A673 (cell line): ENCODE data around the gene ZNF76. TPM values are rescaled to one million over a fixed set of nuclear protein-coding genes. Genes with fewer than 3 reads are reported as not detected.

Source experiments
- BruUV-seq: library from RNA; stranded (reverse); fragments of 400-500 nt; replicated peaks from 2 replicates; lab custom pipeline; 2021; lab: Mats Ljungman, UMichigan
- CTCF ChIA-PET: fragments of 300-600 bp; sonication (Branson Sonifier 250); formaldehyde crosslinking; loops from one replicate; lab custom pipeline; 2022; ENCODE audit warnings: antibody characterized with exemption; lab: Charles Lee
- POLR2A ChIA-PET: fragments of 300-600 bp; sonication (Branson Sonifier 250); formaldehyde crosslinking; loops from one replicate; lab custom pipeline; 2022; ENCODE audit warnings: antibody characterized with exemption; ENCODE audit not compliant: low non-redundant PET; lab: Charles Lee
- DNase-seq: peaks from one replicate; pipeline ENCODE4 v3.0.0-alpha.2; 2015; ENCODE audit warnings: low spot score
- H3K27ac ChIP-seq: fragments of 200-600 bp; sonication (generic); 2 replicates; pipeline ENCODE4 v1.5.1; 2016; ENCODE audit warnings: mixed run types, low read depth, mild to moderate bottlenecking, mixed read lengths, antibody characterized with exemption, low read length; ENCODE audit not compliant: poor library complexity, severe bottlenecking
- H3K27me3 ChIP-seq: fragments of 200-600 bp; sonication (generic); replicated peaks from 2 replicates; pipeline ENCODE4 v1.6.1; 2017; ENCODE audit warnings: mixed run types, low read depth, mild to moderate bottlenecking, mixed read lengths, antibody characterized with exemption, low read length; ENCODE audit not compliant: insufficient read depth, poor library complexity
- H3K36me3 ChIP-seq: fragments of 200-600 bp; sonication (generic); 2 replicates; pipeline ENCODE4 v1.6.1; 2016; ENCODE audit warnings: mixed run types, mild to moderate bottlenecking, mixed read lengths, antibody characterized with exemption, low read length; ENCODE audit not compliant: insufficient read depth, poor library complexity, severe bottlenecking
- H3K4me1 ChIP-seq: fragments of 200-600 bp; sonication (generic); 2 replicates; pipeline ENCODE4 v1.6.1; 2017; ENCODE audit warnings: mixed run types, mild to moderate bottlenecking, mixed read lengths, antibody characterized with exemption, low read length; ENCODE audit not compliant: insufficient read depth, poor library complexity, severe bottlenecking
- H3K4me3 ChIP-seq: fragments of 200-600 bp; sonication (generic); 2 replicates; pipeline ENCODE4 v1.5.1; 2016; ENCODE audit warnings: low read depth, mixed run types, mild to moderate bottlenecking, mixed read lengths, low read length; ENCODE audit not compliant: poor library complexity, severe bottlenecking
- H3K9me3 ChIP-seq: fragments of 200-600 bp; sonication (generic); 2 replicates; pipeline ENCODE4 v1.6.1; 2016; ENCODE audit warnings: mixed run types, low read depth, mild to moderate bottlenecking, mixed read lengths, antibody characterized with exemption, low read length; ENCODE audit not compliant: poor library complexity, severe bottlenecking
- EZH2 ChIP-seq: fragments of 200-600 bp; sonication (generic); IDR thresholded peaks from 2 replicates; pipeline ENCODE4 v1.6.1; 2017; ENCODE audit warnings: borderline replicate concordance, low read depth, mild to moderate bottlenecking, mixed read lengths, antibody characterized with exemption, low read length; ENCODE audit not compliant: poor library complexity, severe bottlenecking
- intact Hi-C: fragments of 100-400 bp; cut with micrococcal nuclease; formaldehyde crosslinking; loops from one replicate; pipeline ENCODE4 v1.10.0; 2022; ENCODE audit not compliant: unreplicated experiment
- total RNA-seq: library from RNA; stranded (reverse); gene quantifications from 2 replicates; pipeline ENCODE4 v1.2.3, GENCODE V29; 2021
- TF ChIP-seq, protein P1 (sequence below): fragments of 300-800, 200-600 bp; sonication (generic); conservative IDR thresholded peaks from 2 replicates; pipeline ENCODE4 v1.5.1; 2017; ENCODE audit warnings: low read depth, mild to moderate bottlenecking, antibody characterized with exemption, low read length, moderate library complexity, mixed read lengths

ZNF76 gene
- total RNA-seq, 1 experiment from 2014 or later, result 28.7 TPM

DNA sequence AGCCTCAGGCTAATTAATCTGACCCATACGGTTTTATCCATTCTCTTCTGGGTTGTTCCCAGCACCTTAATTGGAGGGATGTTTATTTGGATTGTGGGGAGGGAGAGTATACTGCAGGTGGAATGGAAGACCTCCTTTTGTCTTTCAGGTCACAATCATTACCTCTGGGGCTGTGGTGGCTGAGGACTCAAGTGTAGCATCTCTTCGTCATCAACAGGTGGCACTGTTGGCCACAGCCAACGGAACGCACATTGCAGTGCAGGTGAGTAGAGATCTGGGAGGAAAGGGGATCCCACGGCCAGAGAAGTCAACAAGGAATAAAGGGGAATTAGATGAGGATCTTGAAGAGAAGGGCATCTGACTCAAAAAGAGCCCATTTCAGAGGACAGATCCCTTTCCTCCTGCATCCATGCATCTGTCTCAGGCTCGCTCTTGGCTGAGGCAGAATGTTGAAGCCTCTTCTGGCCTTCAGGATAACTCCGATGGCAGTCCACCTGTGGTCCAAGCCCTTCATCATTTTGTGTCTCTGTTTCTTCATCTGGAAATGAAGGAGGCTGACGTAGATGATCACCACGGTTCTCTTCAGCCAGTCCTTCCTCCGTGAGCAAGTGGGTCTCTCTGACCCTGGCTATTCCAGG is 34.9 kb downstream of the ZNF76 start:
- CTCF ChIA-PET, result interaction anchor here (1.0 kb wide), 1 partner anchor 155 kb away, joined by 3 read pairs; no protein-coding TSS in a partner anchor
- intact Hi-C loops, result loop anchor here (1.0 kb wide), 1 partner anchor 155 kb away; no protein-coding TSS in a partner anchor
- Histone ChIP-seq H3K27me3 (no peaks in the 10 kb centered on the region), H3K9me3 (no peaks in the 10 kb centered on the region), H3K27ac (no peak overlapping the region), H3K36me3 (peaks cover 16% of the 10 kb centered on the region), H3K4me1 (no peaks in the 10 kb centered on the region), H3K4me3 (no peak overlapping the region)
- DNase-seq, result peak; percentile 48
- no TSS peak for BruUV-seq
- POLR2A ChIA-PET, result no interaction called here
- TF ChIP-seq EZH2, result no peak
- TF ChIP-seq, protein P1, sequence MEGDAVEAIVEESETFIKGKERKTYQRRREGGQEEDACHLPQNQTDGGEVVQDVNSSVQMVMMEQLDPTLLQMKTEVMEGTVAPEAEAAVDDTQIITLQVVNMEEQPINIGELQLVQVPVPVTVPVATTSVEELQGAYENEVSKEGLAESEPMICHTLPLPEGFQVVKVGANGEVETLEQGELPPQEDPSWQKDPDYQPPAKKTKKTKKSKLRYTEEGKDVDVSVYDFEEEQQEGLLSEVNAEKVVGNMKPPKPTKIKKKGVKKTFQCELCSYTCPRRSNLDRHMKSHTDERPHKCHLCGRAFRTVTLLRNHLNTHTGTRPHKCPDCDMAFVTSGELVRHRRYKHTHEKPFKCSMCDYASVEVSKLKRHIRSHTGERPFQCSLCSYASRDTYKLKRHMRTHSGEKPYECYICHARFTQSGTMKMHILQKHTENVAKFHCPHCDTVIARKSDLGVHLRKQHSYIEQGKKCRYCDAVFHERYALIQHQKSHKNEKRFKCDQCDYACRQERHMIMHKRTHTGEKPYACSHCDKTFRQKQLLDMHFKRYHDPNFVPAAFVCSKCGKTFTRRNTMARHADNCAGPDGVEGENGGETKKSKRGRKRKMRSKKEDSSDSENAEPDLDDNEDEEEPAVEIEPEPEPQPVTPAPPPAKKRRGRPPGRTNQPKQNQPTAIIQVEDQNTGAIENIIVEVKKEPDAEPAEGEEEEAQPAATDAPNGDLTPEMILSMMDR, result peak; percentile 78

DNA sequence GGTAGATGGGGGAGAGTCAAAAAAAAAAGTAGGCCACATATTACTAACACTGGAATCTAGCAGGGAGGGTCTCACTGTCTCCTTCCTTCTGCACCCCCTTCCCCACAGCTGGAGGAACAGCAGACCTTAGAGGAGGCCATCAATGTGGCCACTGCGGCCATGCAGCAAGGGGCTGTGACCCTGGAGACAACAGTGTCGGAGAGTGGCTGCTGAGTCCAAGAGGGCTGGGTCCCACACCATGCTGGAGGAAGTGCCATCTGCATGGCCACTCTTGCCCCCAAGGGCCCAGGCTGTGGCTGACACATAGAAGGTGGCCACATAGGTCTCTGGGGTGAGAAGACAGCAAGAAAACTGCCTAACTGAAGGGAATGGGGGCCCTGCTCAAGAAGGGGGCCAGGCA is 35.5 kb downstream of the ZNF76 start:
- no peaks in the 10 kb centered on the region for H3K27me3 ChIP-seq
- H3K4me3 ChIP-seq, result no peak overlapping the region
- intact Hi-C loops, result no loop called here
- ChIA-PET CTCF (interaction anchor here (0.7 kb wide), 1 partner anchor 54 kb away, joined by 3 read pairs; no protein-coding TSS in a partner anchor), POLR2A (no interaction called here)
- H3K36me3 ChIP-seq, result peaks cover 16% of the 10 kb centered on the region
- no peaks in the 10 kb centered on the region for H3K9me3 ChIP-seq
- no TSS peak for BruUV-seq
- DNase-seq, result no peak
- H3K4me1 ChIP-seq, result no peaks in the 10 kb centered on the region
- H3K27ac ChIP-seq, result no peak overlapping the region
- TF ChIP-seq, protein P1, result no peak
- no peak for TF ChIP-seq EZH2

DNA sequence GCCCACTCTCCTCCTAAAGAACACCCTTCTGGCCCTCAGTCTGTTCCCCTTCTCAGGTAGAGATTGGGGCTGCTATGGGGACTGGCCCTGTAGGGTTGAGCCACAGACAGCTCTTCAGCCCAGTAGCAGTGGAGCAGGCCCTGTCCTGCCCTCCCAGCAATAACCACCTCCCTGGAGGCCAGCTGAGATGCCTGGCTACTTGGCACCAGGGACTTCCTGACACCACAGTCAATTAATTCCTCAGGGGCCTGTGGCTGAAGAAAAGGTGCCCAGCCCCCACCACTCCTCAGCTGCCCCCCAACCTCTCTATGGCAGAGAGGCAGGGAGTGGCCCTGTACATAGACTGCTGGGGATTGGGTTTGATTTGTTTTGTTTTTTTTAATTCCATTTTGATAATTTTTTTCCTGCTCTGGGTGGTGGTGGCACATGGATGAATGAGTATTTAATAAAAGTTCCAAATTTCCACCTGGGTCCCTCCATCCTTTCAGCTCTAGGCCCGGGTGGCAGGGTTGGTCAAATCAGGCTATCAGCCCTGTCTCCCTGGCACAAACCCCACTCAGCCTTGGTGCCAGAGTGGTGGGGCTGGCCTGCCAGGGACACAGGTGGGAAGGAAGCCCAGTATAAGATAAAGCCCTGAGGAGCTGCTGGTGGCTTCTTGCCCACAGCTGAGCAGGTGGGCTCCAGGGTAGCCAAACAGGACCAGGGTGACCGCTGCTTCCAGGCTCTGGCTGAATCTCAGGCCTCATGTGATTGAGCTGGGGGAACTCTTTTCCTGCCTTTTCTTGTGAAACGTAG is 36.2 kb downstream of the ZNF76 start:
- no TSS peak for BruUV-seq
- TF ChIP-seq EZH2, result no peak
- TF ChIP-seq, protein P1, result no peak
- Histone ChIP-seq H3K4me1 (no peaks in the 10 kb centered on the region), H3K4me3 (no peak overlapping the region), H3K36me3 (peaks cover 11% of the 10 kb centered on the region), H3K27me3 (no peaks in the 10 kb centered on the region), H3K27ac (no peak overlapping the region), H3K9me3 (no peaks in the 10 kb centered on the region)
- POLR2A ChIA-PET, result interaction anchor here (0.6 kb wide), 1 partner anchor 176 kb away, joined by 5 read pairs; no protein-coding TSS in a partner anchor
- intact Hi-C loops, result no loop called here
- no peak for DNase-seq
- CTCF ChIA-PET, result interaction anchor here (0.7 to 1.5 kb wide), 2 partner anchors 54 to 154 kb away, joined by 3 to 9 read pairs; no protein-coding TSS in a partner anchor
